K562 (cell line): ENCODE measurements around the gene BMS1. TPM values are rescaled to one million over a fixed set of nuclear protein-coding genes. Genes with fewer than 3 reads are reported as not detected.

Experiments
- AFF1 ChIP-seq, 2 experiments: fragments of 450-650 bp; IDR thresholded peaks; 2 replicates each; pipeline ENCODE4 v1.6.1; 2018; ENCODE audit warnings: mild to moderate bottlenecking in 2 of 2, low read depth in 1 of 2; ENCODE audit not compliant: partially characterized antibody in 2 of 2
- BCOR ChIP-seq: fragments of 450-650 bp; IDR thresholded peaks from 2 replicates; pipeline ENCODE4 v1.6.1; 2016
- CBX3 ChIP-seq, 2 experiments: IDR thresholded peaks; 1 replicate in 1 of 2; 2 replicates in 1 of 2; pipeline ENCODE4 v1.6.1; 2012; ENCODE audit warnings: inconsistent platforms in 2 of 2, low read length in 2 of 2, borderline replicate concordance in 1 of 2, control low read depth in 1 of 2
- EGR1 ChIP-seq: fragments of 450-650 bp; conservative IDR thresholded peaks from 2 replicates; pipeline ENCODE4 v1.6.1; 2017; ENCODE audit warnings: mild to moderate bottlenecking
- HMG20A ChIP-seq: fragments of 450-650 bp; formaldehyde crosslinking; conservative IDR thresholded peaks from 2 replicates; pipeline ENCODE4 v1.4.0; 2020; ENCODE audit warnings: mild to moderate bottlenecking, mixed read lengths
- KLF10 ChIP-seq: fragments of 250-450 bp; sonication (Bioruptor Pico); IDR thresholded peaks from 2 replicates; pipeline ENCODE4 v1.6.1; 2021; ENCODE audit warnings: matching md5 sums
- MAZ ChIP-seq, 2 experiments: fragments of 450-650 bp in 1 of 2; sonication (generic) in 1 of 2; formaldehyde crosslinking; IDR thresholded peaks in 1 of 2; conservative IDR thresholded peaks in 1 of 2; 2 replicates each; pipeline versions ENCODE4 v1.4.0 to v1.5.0; 2020; ENCODE audit warnings: mild to moderate bottlenecking in 1 of 2, missing genetic modification reagents in 1 of 2
- MCM7 ChIP-seq, 2 experiments: fragments of 450-650 bp; IDR thresholded peaks; 2 replicates each; pipeline ENCODE4 v1.6.1; 2016 to 2018
- MECOM ChIP-seq: fragments of 250-450 bp; sonication (Bioruptor Pico); IDR thresholded peaks from 2 replicates; pipeline ENCODE4 v1.8.0; 2022; ENCODE audit warnings: inconsistent platforms
- SMARCC2 ChIP-seq: fragments of 450-650 bp; IDR thresholded peaks from 2 replicates; pipeline ENCODE4 v1.6.1; 2017; ENCODE audit warnings: antibody characterized with exemption, moderate library complexity, mild to moderate bottlenecking, low read depth
- SUPT5H ChIP-seq: fragments of 450-650 bp; IDR thresholded peaks from 2 replicates; pipeline ENCODE4 v1.6.1; 2016
- THAP12 ChIP-seq: fragments of 250-450 bp; sonication (Bioruptor Pico); IDR thresholded peaks from 2 replicates; pipeline ENCODE4 v1.9.0; 2021; ENCODE audit warnings: mild to moderate bottlenecking, inconsistent platforms
- U2AF1 ChIP-seq: fragments of 200-400 bp; formaldehyde crosslinking; optimal IDR thresholded peaks from 2 replicates; pipeline ENCODE3; 2017; ENCODE audit warnings: mild to moderate bottlenecking, low read depth, low read length, moderate library complexity
- ZBTB43 ChIP-seq: sonication (generic); formaldehyde crosslinking; IDR thresholded peaks from 2 replicates; pipeline ENCODE4 v1.8.0; 2023; ENCODE audit warnings: mild to moderate bottlenecking, missing genetic modification reagents
- ZNF239 ChIP-seq: fragments of 250-450 bp; sonication (Bioruptor Pico); IDR thresholded peaks from 2 replicates; pipeline ENCODE4 v1.4.0; 2020; ENCODE audit warnings: mild to moderate bottlenecking
- ZNF274 ChIP-seq: IDR thresholded peaks from 2 replicates; pipeline ENCODE4 v1.6.1; 2011; ENCODE audit warnings: low read depth, mild to moderate bottlenecking, low read length, moderate library complexity, borderline replicate concordance
- ZNF280B ChIP-seq: fragments of 250-450 bp; sonication (Bioruptor Pico); IDR thresholded peaks from 2 replicates; pipeline ENCODE4 v1.5.1; 2021; ENCODE audit warnings: mild to moderate bottlenecking
- polyA plus RNA-seq, 8 experiments: library from polyadenylated mRNA; depleted of rRNA in 4 of 8; stranded (reverse) in 5 of 8; unstranded in 3 of 8; fragments of >200 nt; fragmentation: Nextera tagmentation in 2 of 8; fragmentation: Illumina TruSeq in 1 of 8; extraction: Ambion mirVana in 2 of 8; extraction: Trizol in 1 of 8; gene quantifications; 2 replicates each; pipeline versions ENCODE4 v1.2.1 to v1.2.3, GENCODE V29; 2011 to 2014; ENCODE audit warnings: inconsistent platforms in 1 of 8, missing spikeins in 1 of 8
- total RNA-seq, 7 experiments: library from RNA; depleted of rRNA in 6 of 7; stranded (reverse); fragments of >200 nt in 6 of 7; fragmentation: Illumina TruSeq in 2 of 7; extraction: Trizol in 2 of 7; gene quantifications; 2 replicates each; pipeline versions ENCODE4 v1.2.1 to v1.2.3, GENCODE V29; 2011 to 2021; ENCODE audit warnings: low replicate concordance in 1 of 7

Gene BMS1
- total and polyA plus RNA-seq, 9 of the 15 experiments (the other 6 are each of a cell fraction or from before 2014, with no cell fraction given): 11.1 to 46.9 (median 32.7) TPM

- TF ChIP-seq AFF1 (IDR thresholded peaks at IDR 0.05; ENCODE audit: low read depth in 1 of 2, partially characterized antibody in 2 of 2) (peak; percentile 64 to 77), U2AF1 (no peak), MECOM (CRISPR knock-in tag) (peak; percentile 52; the same call in 1 of the 2 replicates), HMG20A (no peak), CBX3 (IDR thresholded peaks at IDR 0.05; ENCODE audit: borderline replicate concordance in 1 of 2, low read length in 2 of 2) (peak; percentile 68 to 95), THAP12 (CRISPR knock-in tag) (peak; percentile 83), MAZ (CRISPR knock-in tag; conservative IDR thresholded peaks at IDR 0.05 in 1 of 2, IDR thresholded peaks at IDR 0.05 in 1 of 2) (peak in 1 of 2 experiments; percentile 85; a peak in 3 of 4 replicates), KLF10 (CRISPR knock-in tag) (no peak), ZNF280B (CRISPR knock-in tag) (0 out of 2 replicates have a peak, but pooled peaks have one; percentile 45), SUPT5H (peak; percentile 99), BCOR (peak; percentile 47; the same call in 1 of the 2 replicates), MCM7 (IDR thresholded peaks at IDR 0.05) (no peak), ZNF274 (no peak), ZNF239 (CRISPR knock-in tag) (no peak), EGR1 (0 out of 2 replicates have a peak, but pooled peaks have one; percentile 28), ZBTB43 (CRISPR knock-in tag) (no peak), SMARCC2 (no peak)
These were observed at the start of gene BMS1 (continued) for GRCh38 chr10:42782446-42783180.
